ENCODE results near the gene ST6GALNAC5.

ST6GALNAC5 gene

DNA sequence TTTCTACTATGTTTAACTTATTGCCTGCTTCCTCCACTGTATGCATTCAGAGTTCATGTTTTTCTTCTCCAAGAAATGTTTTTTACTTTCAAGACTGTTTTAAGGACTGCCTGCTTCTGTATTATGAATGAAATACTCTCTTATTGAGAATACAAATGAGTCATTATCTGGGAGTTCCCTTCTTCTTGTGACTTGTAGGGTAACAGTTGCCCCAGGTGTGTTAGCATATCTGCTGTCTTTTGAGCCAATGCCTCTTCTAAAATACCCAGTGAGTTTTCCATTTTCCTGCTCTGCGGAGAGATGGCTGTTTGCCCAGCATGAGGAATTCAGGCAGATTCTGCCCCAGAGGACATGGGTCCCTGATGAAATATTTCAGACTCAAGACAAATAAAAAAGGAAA lies 34.1 kb upstream of the ST6GALNAC5 start:
- no peaks in the 10 kb centered on the region for H3K9me3 ChIP-seq (ENCODE audit: insufficient read depth, low read depth, low read length)
- no peaks in the 10 kb centered on the region for H3K79me2 ChIP-seq (ENCODE audit: control insufficient read depth, insufficient read depth, low read length, poor library complexity)
- H3K36me3 ChIP-seq (ENCODE audit: control insufficient read depth in 1 of 2, insufficient read depth in 2 of 2, low read length in 2 of 2) = no peaks in the 10 kb centered on the region
- no peak overlapping the region for H4K91ac ChIP-seq (ENCODE audit: low read depth, low read length)
- H3K18ac ChIP-seq (ENCODE audit: low read length) = no peak overlapping the region
- H3K4me2 ChIP-seq (ENCODE audit: low read length) = no peak overlapping the region
- no peak overlapping the region for H2BK12ac ChIP-seq (ENCODE audit: low read length)
- no peak overlapping the region for H3K4me3 ChIP-seq (ENCODE audit: low read depth, low read length)
- WGBS (ENCODE audit: extremely low coverage, insufficient coverage, insufficient read length) = no CpG with 5 or more reads among the region's 1 CpG
- H2BK120ac ChIP-seq (ENCODE audit: insufficient read depth, low read length, poor library complexity) = no peak overlapping the region
- H2AK5ac ChIP-seq (ENCODE audit: low read length) = no peak overlapping the region
- H3K79me1 ChIP-seq (ENCODE audit: low read length) = no peaks in the 10 kb centered on the region
- no peaks in the 10 kb centered on the region for H3K27me3 ChIP-seq (ENCODE audit: insufficient read depth, low read length)
- H4K12ac ChIP-seq (ENCODE audit: low read depth, low read length) = no peak overlapping the region
- H3K23ac ChIP-seq (ENCODE audit: low read length) = no peak overlapping the region
- H3K27ac ChIP-seq (ENCODE audit: low read depth, low read length) = no peak overlapping the region
- H2AFZ ChIP-seq (ENCODE audit: insufficient read depth, low read length, poor library complexity) = no peak overlapping the region
- H3K4ac ChIP-seq (ENCODE audit: low read depth, low read length) = no peak overlapping the region
- H3K14ac ChIP-seq (ENCODE audit: low read length) = no peak overlapping the region
- no peak for DNase-seq
- no peaks in the 10 kb centered on the region for H3K4me1 ChIP-seq (ENCODE audit: control insufficient read depth in 1 of 2, insufficient read depth in 2 of 2, low read length in 2 of 2)
- H3K9ac ChIP-seq (ENCODE audit: low read length) = no peak overlapping the region
- H4K8ac ChIP-seq (ENCODE audit: low read depth, low read length) = no peak overlapping the region
- no peak overlapping the region for H2BK5ac ChIP-seq (ENCODE audit: low read depth, low read length, poor library complexity)

DNA sequence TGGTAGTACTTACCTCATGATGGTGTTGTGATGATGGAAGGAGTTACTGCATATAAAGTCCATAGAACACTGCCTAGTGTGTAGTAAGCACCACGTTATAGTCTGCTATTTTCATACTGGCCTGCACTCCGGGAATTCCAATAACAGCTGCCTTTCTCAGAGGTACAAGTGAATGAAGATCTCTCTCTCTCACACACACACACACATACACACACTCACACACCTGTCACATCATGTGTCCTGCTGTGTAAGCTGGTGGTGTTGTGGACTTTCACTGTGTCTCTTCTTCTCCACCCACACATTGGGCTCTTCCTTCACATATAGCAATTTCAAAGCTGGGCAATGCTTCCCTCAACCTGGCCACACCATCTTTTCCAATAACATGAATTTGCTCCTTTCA lies 33.4 kb upstream of the ST6GALNAC5 start:
- Histone ChIP-seq H2AK5ac (ENCODE audit: low read length) (no peak overlapping the region), H3K9me3 (ENCODE audit: insufficient read depth, low read depth, low read length) (no peaks in the 10 kb centered on the region), H2BK12ac (ENCODE audit: low read length) (no peak overlapping the region), H4K12ac (ENCODE audit: low read depth, low read length) (no peak overlapping the region), H4K8ac (ENCODE audit: low read depth, low read length) (no peak overlapping the region), H4K91ac (ENCODE audit: low read depth, low read length) (no peak overlapping the region), H2AFZ (ENCODE audit: insufficient read depth, low read length, poor library complexity) (no peak overlapping the region), H2BK120ac (ENCODE audit: insufficient read depth, low read length, poor library complexity) (no peak overlapping the region), H3K79me1 (ENCODE audit: low read length) (no peaks in the 10 kb centered on the region), H3K27ac (ENCODE audit: low read depth, low read length) (no peak overlapping the region), H3K23ac (ENCODE audit: low read length) (no peak overlapping the region), H2BK5ac (ENCODE audit: low read depth, low read length, poor library complexity) (no peak overlapping the region), H3K79me2 (ENCODE audit: control insufficient read depth, insufficient read depth, low read length, poor library complexity) (no peaks in the 10 kb centered on the region), H3K27me3 (ENCODE audit: insufficient read depth, low read length) (no peaks in the 10 kb centered on the region), H3K4me2 (ENCODE audit: low read length) (no peak overlapping the region), H3K4ac (ENCODE audit: low read depth, low read length) (no peak overlapping the region), H3K36me3 (ENCODE audit: control insufficient read depth in 1 of 2, insufficient read depth in 2 of 2, low read length in 2 of 2) (no peaks in the 10 kb centered on the region), H3K4me3 (ENCODE audit: low read depth, low read length) (no peak overlapping the region), H3K9ac (ENCODE audit: low read length) (no peak overlapping the region), H3K4me1 (ENCODE audit: control insufficient read depth in 1 of 2, insufficient read depth in 2 of 2, low read length in 2 of 2) (no peaks in the 10 kb centered on the region), H3K18ac (ENCODE audit: low read length) (no peak overlapping the region), H3K14ac (ENCODE audit: low read length) (no peak overlapping the region)
- no CpG with 5 or more reads among the region's 2 CpGs for WGBS (ENCODE audit: extremely low coverage, insufficient coverage, insufficient read length)
- DNase-seq = no peak

DNA sequence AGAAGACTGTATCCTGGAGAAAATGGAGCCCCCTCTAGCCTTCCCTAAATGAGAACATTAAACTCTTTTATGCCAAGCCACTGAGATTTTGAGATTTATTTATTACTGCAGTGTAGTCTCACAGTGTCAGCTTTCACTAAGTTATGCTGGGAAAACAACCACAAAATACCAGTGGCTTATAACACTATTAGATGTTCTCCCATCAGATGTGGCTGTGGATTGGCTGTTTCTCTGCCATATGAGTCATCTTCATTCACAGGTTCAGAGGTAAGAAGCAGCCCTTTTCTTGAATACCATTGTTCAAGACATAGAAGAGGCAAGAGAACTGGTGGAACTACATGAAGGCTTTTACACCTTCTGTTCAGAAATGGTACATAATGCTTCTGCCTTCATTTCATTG lies 32.1 kb upstream of the ST6GALNAC5 start:
- H3K4me3 ChIP-seq (ENCODE audit: low read depth, low read length) = no peak overlapping the region
- no peak overlapping the region for H2BK5ac ChIP-seq (ENCODE audit: low read depth, low read length, poor library complexity)
- H3K14ac ChIP-seq (ENCODE audit: low read length) = no peak overlapping the region
- no peak overlapping the region for H3K27ac ChIP-seq (ENCODE audit: low read depth, low read length)
- no peak overlapping the region for H3K4ac ChIP-seq (ENCODE audit: low read depth, low read length)
- no peak overlapping the region for H3K23ac ChIP-seq (ENCODE audit: low read length)
- H3K79me1 ChIP-seq (ENCODE audit: low read length) = no peaks in the 10 kb centered on the region
- no peak overlapping the region for H2AK5ac ChIP-seq (ENCODE audit: low read length)
- no peaks in the 10 kb centered on the region for H3K4me1 ChIP-seq (ENCODE audit: control insufficient read depth in 1 of 2, insufficient read depth in 2 of 2, low read length in 2 of 2)
- H3K9me3 ChIP-seq (ENCODE audit: insufficient read depth, low read depth, low read length) = no peaks in the 10 kb centered on the region
- no peak overlapping the region for H2AFZ ChIP-seq (ENCODE audit: insufficient read depth, low read length, poor library complexity)
- no peak overlapping the region for H4K12ac ChIP-seq (ENCODE audit: low read depth, low read length)
- H4K91ac ChIP-seq (ENCODE audit: low read depth, low read length) = no peak overlapping the region
- no peak overlapping the region for H2BK12ac ChIP-seq (ENCODE audit: low read length)
- no peaks in the 10 kb centered on the region for H3K36me3 ChIP-seq (ENCODE audit: control insufficient read depth in 1 of 2, insufficient read depth in 2 of 2, low read length in 2 of 2)
- no peak overlapping the region for H4K8ac ChIP-seq (ENCODE audit: low read depth, low read length)
- no peaks in the 10 kb centered on the region for H3K27me3 ChIP-seq (ENCODE audit: insufficient read depth, low read length)
- no peak overlapping the region for H3K9ac ChIP-seq (ENCODE audit: low read length)
- no peak overlapping the region for H2BK120ac ChIP-seq (ENCODE audit: insufficient read depth, low read length, poor library complexity)
- no peak for DNase-seq
- H3K18ac ChIP-seq (ENCODE audit: low read length) = no peak overlapping the region
- H3K4me2 ChIP-seq (ENCODE audit: low read length) = no peak overlapping the region
- H3K79me2 ChIP-seq (ENCODE audit: control insufficient read depth, insufficient read depth, low read length, poor library complexity) = no peaks in the 10 kb centered on the region

DNA sequence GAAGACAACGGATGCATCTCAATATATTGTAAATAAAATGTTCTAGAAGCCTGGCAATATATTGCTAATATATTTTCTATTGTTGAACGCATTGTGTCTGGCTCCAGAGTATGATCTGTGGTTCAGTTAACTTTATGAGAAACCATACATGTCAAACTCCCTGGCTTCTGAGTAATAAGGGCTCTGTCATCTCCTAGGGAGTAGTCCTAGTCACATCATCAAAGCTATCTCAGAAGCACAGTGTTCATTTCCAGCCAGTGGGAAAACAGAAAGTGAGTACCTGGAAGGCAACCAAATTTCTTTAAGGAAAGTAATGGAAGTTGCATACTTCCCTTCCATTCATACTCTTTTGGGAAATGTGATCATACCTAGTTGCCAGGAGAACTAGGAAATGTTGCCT lies 27.0 kb upstream of the ST6GALNAC5 start:
- Histone ChIP-seq H2BK120ac (ENCODE audit: insufficient read depth, low read length, poor library complexity) (no peak overlapping the region), H3K4me1 (ENCODE audit: control insufficient read depth in 1 of 2, insufficient read depth in 2 of 2, low read length in 2 of 2) (no peaks in the 10 kb centered on the region), H3K23ac (ENCODE audit: low read length) (no peak overlapping the region), H3K79me1 (ENCODE audit: low read length) (no peaks in the 10 kb centered on the region), H3K4me3 (ENCODE audit: low read depth, low read length) (no peak overlapping the region), H3K4ac (ENCODE audit: low read depth, low read length) (no peak overlapping the region), H3K9ac (ENCODE audit: low read length) (no peak overlapping the region), H3K9me3 (ENCODE audit: insufficient read depth, low read depth, low read length) (no peaks in the 10 kb centered on the region), H2AK5ac (ENCODE audit: low read length) (no peak overlapping the region), H3K27ac (ENCODE audit: low read depth, low read length) (no peak overlapping the region), H3K18ac (ENCODE audit: low read length) (no peak overlapping the region), H2BK12ac (ENCODE audit: low read length) (no peak overlapping the region), H4K91ac (ENCODE audit: low read depth, low read length) (no peak overlapping the region), H3K27me3 (ENCODE audit: insufficient read depth, low read length) (no peaks in the 10 kb centered on the region), H3K14ac (ENCODE audit: low read length) (no peak overlapping the region), H3K36me3 (ENCODE audit: control insufficient read depth in 1 of 2, insufficient read depth in 2 of 2, low read length in 2 of 2) (no peaks in the 10 kb centered on the region), H2BK5ac (ENCODE audit: low read depth, low read length, poor library complexity) (no peak overlapping the region), H3K79me2 (ENCODE audit: control insufficient read depth, insufficient read depth, low read length, poor library complexity) (no peaks in the 10 kb centered on the region), H4K12ac (ENCODE audit: low read depth, low read length) (no peak overlapping the region), H3K4me2 (ENCODE audit: low read length) (no peak overlapping the region), H2AFZ (ENCODE audit: insufficient read depth, low read length, poor library complexity) (no peak overlapping the region), H4K8ac (ENCODE audit: low read depth, low read length) (no peak overlapping the region)
- no CpG with 5 or more reads among the region's 2 CpGs for WGBS (ENCODE audit: extremely low coverage, insufficient coverage, insufficient read length)
- no peak for DNase-seq

DNA sequence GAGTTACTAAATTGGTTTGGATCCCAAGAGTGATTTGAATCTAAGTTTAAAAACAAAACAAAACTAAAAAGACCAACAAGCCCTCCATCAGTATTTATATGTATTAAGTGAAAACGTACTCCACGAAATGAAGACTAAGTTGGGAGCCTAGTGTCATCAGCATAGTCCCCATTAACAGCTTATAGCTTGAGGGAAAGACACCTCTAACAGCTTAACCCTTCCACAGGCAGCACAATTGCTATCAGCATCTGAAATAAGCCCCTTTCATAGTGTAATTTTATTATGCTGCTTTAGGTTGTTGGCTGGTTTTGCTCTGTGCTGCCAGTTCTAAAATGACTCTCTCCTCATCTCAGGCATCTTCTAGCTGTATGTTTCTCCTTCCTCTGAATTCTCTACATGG lies 25.8 kb upstream of the ST6GALNAC5 start:
- Histone ChIP-seq H3K79me2 (ENCODE audit: control insufficient read depth, insufficient read depth, low read length, poor library complexity) (no peaks in the 10 kb centered on the region), H3K14ac (ENCODE audit: low read length) (no peak overlapping the region), H4K91ac (ENCODE audit: low read depth, low read length) (no peak overlapping the region), H2BK5ac (ENCODE audit: low read depth, low read length, poor library complexity) (no peak overlapping the region), H3K27ac (ENCODE audit: low read depth, low read length) (no peak overlapping the region), H3K23ac (ENCODE audit: low read length) (no peak overlapping the region), H3K18ac (ENCODE audit: low read length) (no peak overlapping the region), H4K12ac (ENCODE audit: low read depth, low read length) (no peak overlapping the region), H3K4me1 (ENCODE audit: control insufficient read depth in 1 of 2, insufficient read depth in 2 of 2, low read length in 2 of 2) (no peaks in the 10 kb centered on the region), H3K9ac (ENCODE audit: low read length) (no peak overlapping the region), H4K8ac (ENCODE audit: low read depth, low read length) (no peak overlapping the region), H3K4ac (ENCODE audit: low read depth, low read length) (no peak overlapping the region), H3K79me1 (ENCODE audit: low read length) (no peaks in the 10 kb centered on the region), H2BK120ac (ENCODE audit: insufficient read depth, low read length, poor library complexity) (no peak overlapping the region), H3K36me3 (ENCODE audit: control insufficient read depth in 1 of 2, insufficient read depth in 2 of 2, low read length in 2 of 2) (no peaks in the 10 kb centered on the region), H2AFZ (ENCODE audit: insufficient read depth, low read length, poor library complexity) (no peak overlapping the region), H3K4me2 (ENCODE audit: low read length) (no peak overlapping the region), H3K4me3 (ENCODE audit: low read depth, low read length) (no peak overlapping the region), H3K9me3 (ENCODE audit: insufficient read depth, low read depth, low read length) (no peaks in the 10 kb centered on the region), H2AK5ac (ENCODE audit: low read length) (no peak overlapping the region), H2BK12ac (ENCODE audit: low read length) (no peak overlapping the region), H3K27me3 (ENCODE audit: insufficient read depth, low read length) (no peaks in the 10 kb centered on the region)
- WGBS (ENCODE audit: extremely low coverage, insufficient coverage, insufficient read length) = no CpG with 5 or more reads among the region's 2 CpGs
- DNase-seq = no peak

Data from trophoblast cell (in vitro differentiated cells and primary cell).